AML-193 (cell line): Measurements from ENCODE around the gene SEMA5B.

Source experiments
- DNase-seq, 2 experiments: peaks; one replicate each; lab custom pipeline; 2025; lab: John Stamatoyannopoulos, UW

Gene SEMA5B

GRCh38 chr3:122924056-122924455 lies 103.5 kb downstream of the SEMA5B start:
- DNase-seq, result no peak

- no peak for DNase-seq
Measured at GRCh38 chr3:122923611-122924010, 104.0 kb downstream of the SEMA5B start.

GRCh38 chr3:122921791-122922651 lies 105.5 kb downstream of the SEMA5B start:
- DNase-seq, result no peak

- no peak for DNase-seq
Measured at GRCh38 chr3:122920986-122921385, 106.6 kb downstream of the SEMA5B start.

- no peak for DNase-seq
Measured at GRCh38 chr3:122919291-122919610, 108.3 kb downstream of the SEMA5B start.

- DNase-seq, result no peak
Measured at GRCh38 chr3:122918576-122919290, 108.8 kb downstream of the SEMA5B start.

- no peak for DNase-seq
Measured at GRCh38 chr3:122917412-122917811, 110.2 kb downstream of the SEMA5B start.

GRCh38 chr3:122916580-122916979 lies 111.0 kb downstream of the SEMA5B start:
- no peak for DNase-seq

GRCh38 chr3:122916084-122916483 lies 111.5 kb downstream of the SEMA5B start:
- DNase-seq, result no peak

GRCh38 chr3:122915300-122916055 lies 112.1 kb downstream of the SEMA5B start:
- no peak for DNase-seq

- DNase-seq, result no peak
Measured at GRCh38 chr3:122913539-122914100, 113.9 kb downstream of the SEMA5B start.

GRCh38 chr3:122912772-122913538 lies 114.6 kb downstream of the SEMA5B start:
- no peak for DNase-seq

GRCh38 chr3:122911901-122912300 lies 115.7 kb downstream of the SEMA5B start:
- no peak for DNase-seq

GRCh38 chr3:122908251-122908650 lies 119.3 kb downstream of the SEMA5B start:
- no peak for DNase-seq

GRCh38 chr3:122907471-122907870 lies 120.1 kb downstream of the SEMA5B start:
- DNase-seq, result no peak

GRCh38 chr3:122903171-122903570 lies 124.4 kb downstream of the SEMA5B start:
- no peak for DNase-seq

- DNase-seq, result no peak
Measured at GRCh38 chr3:122902326-122902725, 125.2 kb downstream of the SEMA5B start.

- DNase-seq, result no peak
Measured at GRCh38 chr3:122898298-122898697, 129.3 kb downstream of the SEMA5B start.

- no peak for DNase-seq
Measured at GRCh38 chr3:122893754-122894668, 133.6 kb downstream of the SEMA5B start.

GRCh38 chr3:122893282-122893681 lies 134.3 kb downstream of the SEMA5B start:
- no peak for DNase-seq
